ENCODE results near the gene MTMR1.

MTMR1 gene

GRCh38 chrX:150762258-150763165 is 69.3 kb downstream of the MTMR1 start:
- no peak for ATAC-seq
- no peak for TF ChIP-seq ISL1 (CRISPR knock-in tag; IDR thresholded peaks at IDR 0.05)
- TF ChIP-seq POU6F1 (CRISPR knock-in tag; IDR thresholded peaks at IDR 0.05; ENCODE audit: borderline replicate concordance, low read depth): no peak
- no peak for TF ChIP-seq CREB5 (CRISPR knock-in tag; IDR thresholded peaks at IDR 0.05; ENCODE audit: low read depth)
- TF ChIP-seq ZFP3 (CRISPR knock-in tag; IDR thresholded peaks at IDR 0.05): no peak
- no peak for TF ChIP-seq ZNF565 (CRISPR knock-in tag; conservative IDR thresholded peaks at IDR 0.05; ENCODE audit: low read depth)
- no peak for TF ChIP-seq ARNTL (CRISPR knock-in tag; IDR thresholded peaks at IDR 0.05; ENCODE audit: borderline replicate concordance, low read depth)
- TF ChIP-seq ZNF70 (CRISPR knock-in tag; IDR thresholded peaks at IDR 0.05): no peak
- no peak for TF ChIP-seq TOX (CRISPR knock-in tag; IDR thresholded peaks at IDR 0.05; ENCODE audit: borderline replicate concordance)
- no peak for TF ChIP-seq BACH2 (CRISPR knock-in tag; IDR thresholded peaks at IDR 0.05; ENCODE audit: borderline replicate concordance)
- TF ChIP-seq SNAI2 (CRISPR knock-in tag; IDR thresholded peaks at IDR 0.05): no peak
- no peak for TF ChIP-seq ZFP30 (CRISPR knock-in tag; IDR thresholded peaks at IDR 0.05)
- no peak for TF ChIP-seq ZC3H10 (CRISPR knock-in tag; IDR thresholded peaks at IDR 0.05)
- TF ChIP-seq RARB (CRISPR knock-in tag; IDR thresholded peaks at IDR 0.05): no peak
- TF ChIP-seq CSDC2 (CRISPR knock-in tag; IDR thresholded peaks at IDR 0.05): no peak
- no peak for TF ChIP-seq ESRRG (CRISPR knock-in tag; IDR thresholded peaks at IDR 0.05)
- no peak for TF ChIP-seq ZNF8 (CRISPR knock-in tag; IDR thresholded peaks at IDR 0.05)

- no peak for TF ChIP-seq TSHZ2 (CRISPR knock-in tag; IDR thresholded peaks at IDR 0.05)
- no peak for ATAC-seq
Measured at GRCh38 chrX:150763303-150763797, 70.2 kb downstream of the MTMR1 start.

- TF ChIP-seq ZNF8 (CRISPR knock-in tag; IDR thresholded peaks at IDR 0.05) (no peak), SNAI2 (CRISPR knock-in tag; IDR thresholded peaks at IDR 0.05) (no peak), ESRRG (CRISPR knock-in tag; IDR thresholded peaks at IDR 0.05) (no peak), ZNF70 (CRISPR knock-in tag; IDR thresholded peaks at IDR 0.05) (no peak), ISL1 (CRISPR knock-in tag; IDR thresholded peaks at IDR 0.05) (no peak), BACH2 (CRISPR knock-in tag; IDR thresholded peaks at IDR 0.05; ENCODE audit: borderline replicate concordance) (no peak)
- no peak for ATAC-seq
Measured at GRCh38 chrX:150763810-150764209, 70.6 kb downstream of the MTMR1 start.

GRCh38 chrX:150765237-150765636 is 72.0 kb downstream of the MTMR1 start:
- no peak for ATAC-seq
- TF ChIP-seq ZNF8 (CRISPR knock-in tag; IDR thresholded peaks at IDR 0.05) (no peak), ZNF565 (CRISPR knock-in tag; conservative IDR thresholded peaks at IDR 0.05; ENCODE audit: low read depth) (no peak), OSR1 (CRISPR knock-in tag; IDR thresholded peaks at IDR 0.05) (no peak), ISL1 (CRISPR knock-in tag; IDR thresholded peaks at IDR 0.05) (no peak)

GRCh38 chrX:150765782-150766350 is 72.7 kb downstream of the MTMR1 start:
- no peak for ATAC-seq
- TF ChIP-seq BACH2 (CRISPR knock-in tag; IDR thresholded peaks at IDR 0.05; ENCODE audit: borderline replicate concordance) (no peak), SNAI2 (CRISPR knock-in tag; IDR thresholded peaks at IDR 0.05) (no peak)
